ENCODE data around the gene SMIM26. TPM values are rescaled to one million over a fixed set of nuclear protein-coding genes. Genes with fewer than 3 reads are reported as not detected.

The SMIM26 gene
- total RNA-seq, 2 donors from 2014 or later: 41.2 to 58.4 TPM

DNA sequence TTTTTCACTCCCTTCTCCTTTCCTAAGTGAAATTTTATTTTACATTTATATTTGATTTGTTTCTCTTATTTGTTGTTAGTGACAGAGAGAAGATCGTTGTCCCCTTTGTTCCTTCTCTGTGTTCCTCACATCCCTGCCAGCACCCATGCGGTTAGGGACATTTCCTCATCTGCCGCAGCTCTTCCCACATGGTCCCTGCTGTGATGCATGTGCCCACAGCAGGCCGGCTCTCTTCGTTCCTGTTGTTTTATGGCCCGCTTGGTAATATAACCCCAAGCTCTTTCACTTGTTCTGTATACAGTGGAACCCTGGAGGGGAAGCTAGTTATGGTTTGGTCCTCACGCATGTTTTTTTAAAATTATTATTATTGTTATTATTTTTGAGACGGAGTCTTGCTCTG lies 44.3 kb downstream of the SMIM26 start:
- Histone ChIP-seq H3K4me3 (no peak overlapping the region), H3K4me1 (no peaks in the 10 kb centered on the region), H3K36me3 (replicated peaks in 1 of 2; ENCODE audit: insufficient read depth in 1 of 2, low read depth in 2 of 2) (no peaks in the 10 kb centered on the region), H3K27me3 (no peaks in the 10 kb centered on the region), H3K9me3 (no peaks in the 10 kb centered on the region), H3K27ac (no peak overlapping the region)
- TF ChIP-seq POLR2A (IDR thresholded peaks at IDR 0.05): no peak
- TF ChIP-seq, protein P1, sequence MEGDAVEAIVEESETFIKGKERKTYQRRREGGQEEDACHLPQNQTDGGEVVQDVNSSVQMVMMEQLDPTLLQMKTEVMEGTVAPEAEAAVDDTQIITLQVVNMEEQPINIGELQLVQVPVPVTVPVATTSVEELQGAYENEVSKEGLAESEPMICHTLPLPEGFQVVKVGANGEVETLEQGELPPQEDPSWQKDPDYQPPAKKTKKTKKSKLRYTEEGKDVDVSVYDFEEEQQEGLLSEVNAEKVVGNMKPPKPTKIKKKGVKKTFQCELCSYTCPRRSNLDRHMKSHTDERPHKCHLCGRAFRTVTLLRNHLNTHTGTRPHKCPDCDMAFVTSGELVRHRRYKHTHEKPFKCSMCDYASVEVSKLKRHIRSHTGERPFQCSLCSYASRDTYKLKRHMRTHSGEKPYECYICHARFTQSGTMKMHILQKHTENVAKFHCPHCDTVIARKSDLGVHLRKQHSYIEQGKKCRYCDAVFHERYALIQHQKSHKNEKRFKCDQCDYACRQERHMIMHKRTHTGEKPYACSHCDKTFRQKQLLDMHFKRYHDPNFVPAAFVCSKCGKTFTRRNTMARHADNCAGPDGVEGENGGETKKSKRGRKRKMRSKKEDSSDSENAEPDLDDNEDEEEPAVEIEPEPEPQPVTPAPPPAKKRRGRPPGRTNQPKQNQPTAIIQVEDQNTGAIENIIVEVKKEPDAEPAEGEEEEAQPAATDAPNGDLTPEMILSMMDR (IDR thresholded peaks at IDR 0.05): no peak
- no peak for DNase-seq
- no peak for ATAC-seq
- WGBS, 2 donors: 85 to 89% methylated on average over 8 of the region's 8 CpGs
- intact Hi-C loops (cut with DNase I): no loop called here

DNA sequence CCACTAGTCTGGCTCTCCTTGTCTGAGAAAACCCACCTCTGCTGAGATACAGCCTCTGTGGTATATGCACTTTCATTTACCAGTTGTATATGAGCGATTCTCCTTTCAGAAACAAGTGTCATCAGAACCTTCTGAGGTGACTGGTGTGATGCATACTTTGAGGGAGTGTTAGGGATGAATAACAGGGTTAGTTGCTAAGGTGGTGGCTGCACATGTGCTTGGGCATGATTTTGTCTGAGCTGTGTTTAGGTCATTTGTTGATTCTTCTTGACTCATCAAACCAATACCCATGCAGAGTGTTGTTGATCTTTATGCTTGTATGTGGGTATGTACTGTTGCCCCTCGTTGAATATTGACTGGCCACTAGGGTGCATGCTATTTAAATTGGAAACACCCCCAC lies 46.3 kb downstream of the SMIM26 start:
- no peak for DNase-seq
- Histone ChIP-seq H3K27ac (no peak overlapping the region), H3K9me3 (no peaks in the 10 kb centered on the region), H3K36me3 (replicated peaks in 1 of 2; ENCODE audit: insufficient read depth in 1 of 2, low read depth in 2 of 2) (no peaks in the 10 kb centered on the region), H3K4me3 (no peak overlapping the region), H3K27me3 (no peaks in the 10 kb centered on the region), H3K4me1 (no peaks in the 10 kb centered on the region)
- TF ChIP-seq, protein P1 (IDR thresholded peaks at IDR 0.05): no peak
- no peak for TF ChIP-seq POLR2A (IDR thresholded peaks at IDR 0.05)
- intact Hi-C loops (cut with DNase I): no loop called here
- no peak for ATAC-seq
- 85 to 88% methylated on average over 2 of the region's 2 CpGs for WGBS, 2 donors

DNA sequence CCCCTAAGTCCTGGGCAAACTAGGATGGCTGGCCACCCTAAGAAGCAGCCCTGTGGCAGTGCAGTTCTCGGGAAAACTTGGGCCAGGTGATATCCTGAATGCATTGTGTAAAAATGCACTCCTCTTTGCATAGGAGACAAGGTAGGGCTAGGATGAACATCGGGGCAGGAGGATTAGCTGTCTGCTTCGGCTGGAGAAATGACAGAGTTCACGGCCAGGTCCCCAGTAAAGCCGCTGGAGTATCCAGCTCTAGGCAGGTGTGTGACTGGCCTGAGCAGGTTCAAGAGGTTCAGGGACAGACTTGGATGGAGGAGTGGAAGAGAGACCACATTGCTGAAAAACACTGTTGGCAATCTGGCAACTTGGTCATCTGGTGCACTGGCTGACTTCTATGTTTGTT lies 47.0 kb downstream of the SMIM26 start:
- H3K9me3 ChIP-seq: no peaks in the 10 kb centered on the region
- ATAC-seq (no peak), DNase-seq (no peak)
- H3K36me3 ChIP-seq (replicated peaks in 1 of 2; ENCODE audit: insufficient read depth in 1 of 2, low read depth in 2 of 2): no peaks in the 10 kb centered on the region
- 91% methylated on average over 5 of the region's 5 CpGs for WGBS, 2 donors
- H3K27ac ChIP-seq: no peak overlapping the region
- TF ChIP-seq, protein P1 (IDR thresholded peaks at IDR 0.05): no peak
- no peak for TF ChIP-seq POLR2A (IDR thresholded peaks at IDR 0.05)
- H3K4me1 ChIP-seq: no peaks in the 10 kb centered on the region
- no peak overlapping the region for H3K4me3 ChIP-seq
- intact Hi-C loops (cut with DNase I): no loop called here
- H3K27me3 ChIP-seq: no peaks in the 10 kb centered on the region

DNA sequence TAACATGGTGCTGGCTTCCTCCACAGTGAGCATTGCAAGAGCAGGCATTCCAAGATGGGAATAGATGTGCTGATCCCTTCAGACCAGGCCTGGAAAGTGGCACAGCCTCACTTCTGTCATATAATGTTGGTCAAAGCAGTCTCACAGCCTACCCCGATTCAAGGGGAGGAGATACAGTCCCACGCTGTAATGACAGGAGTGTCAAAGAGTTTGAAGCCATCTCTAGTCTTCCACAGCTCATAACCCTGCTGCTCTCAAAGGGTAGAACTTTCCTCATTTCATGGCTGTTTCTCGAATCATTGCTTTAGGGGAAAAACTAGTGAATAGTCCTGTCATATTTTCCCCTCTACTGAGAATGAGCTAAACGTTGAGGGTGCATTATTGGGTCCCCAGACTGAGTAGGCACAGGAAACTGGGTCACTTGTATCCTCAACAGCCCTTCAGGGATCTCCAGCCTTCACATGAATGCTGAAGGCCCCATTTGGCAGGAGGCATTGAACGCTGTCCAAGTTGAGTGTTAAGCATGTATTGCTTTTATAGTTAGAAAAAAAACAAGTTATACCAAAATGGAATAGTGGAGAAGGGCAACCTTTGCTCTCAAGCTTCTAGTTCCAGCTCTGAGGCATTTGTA lies 47.9 kb downstream of the SMIM26 start:
- intact Hi-C loops (cut with DNase I): no loop called here
- ATAC-seq (no peak), DNase-seq (no peak)
- Histone ChIP-seq H3K4me3 (no peak overlapping the region), H3K4me1 (no peaks in the 10 kb centered on the region), H3K27ac (no peak overlapping the region), H3K27me3 (no peaks in the 10 kb centered on the region), H3K9me3 (no peaks in the 10 kb centered on the region), H3K36me3 (replicated peaks in 1 of 2; ENCODE audit: insufficient read depth in 1 of 2, low read depth in 2 of 2) (no peaks in the 10 kb centered on the region)
- WGBS, 2 donors: 47 to 68% methylated on average over 5 of the region's 5 CpGs
- TF ChIP-seq, protein P1 (IDR thresholded peaks at IDR 0.05): no peak
- TF ChIP-seq POLR2A (IDR thresholded peaks at IDR 0.05): no peak

Small RNA genes within 50 kb of the gene (small RNA-seq; reads per million reads assigned to genes)
- not detected for gene RN7SL638P
- gene RNU6ATAC34P: not detected

Other genes starting within 250 kb of the SMIM26 start
- 1 to 10 TPM; 1.6 TPM for gene DZANK1, start 100.4 kb upstream of the SMIM26 start, total RNA-seq
- gene POLR3F, start 100.0 kb upstream of the SMIM26 start, total RNA-seq: 1 to 10 TPM; 2.6 to 4.9 TPM
- gene RBBP9, start 70.2 kb upstream of the SMIM26 start, total RNA-seq: 1 to 10 TPM; 6.6 to 8.3 TPM
- 10 to 100 TPM; 29.0 to 36.3 TPM for gene SEC23B, start 59.5 kb upstream of the SMIM26 start, total RNA-seq
- gene DTD1, start 20.6 kb downstream of the SMIM26 start, total RNA-seq: 10 to 100 TPM in 1 of 2 donors, 1 to 10 TPM in 1; 8.9 to 16.1 TPM
- gene SCP2D1, start 246.4 kb downstream of the SMIM26 start, total RNA-seq: not detected